EL (cell line): ENCODE measurements around the gene LCE1F.

ENCODE experiments used
- DNase-seq: peaks from one replicate; pipeline ENCODE4 v3.0.0-alpha.2; 2016

The LCE1F gene

GRCh38 chr1:152777510-152778137, 2.7 kb downstream of the LCE1F start:
- peak; percentile 46 for DNase-seq

- DNase-seq: no peak
Measured at GRCh38 chr1:152783095-152783494, 8.2 kb downstream of the LCE1F start.

GRCh38 chr1:152786077-152786476, 11.1 kb downstream of the LCE1F start, which contains the start of gene LCE1E:
Gene LCE1E (plus strand): TSS chr1:152786257. CDS start chr1:152787300, 1,043 bp downstream.
- DNase-seq: no peak

- DNase-seq: no peak
Measured at GRCh38 chr1:152795686-152796085, 20.7 kb downstream of the LCE1F start.

- DNase-seq: no peak
Measured at GRCh38 chr1:152796421-152796820, 21.5 kb downstream of the LCE1F start, which contains the start of gene LCE1D. Gene LCE1D (plus strand): TSS chr1:152796721. CDS start chr1:152797795, 1,074 bp downstream.

- no peak for DNase-seq
Measured at GRCh38 chr1:152801333-152801732, 26.4 kb downstream of the LCE1F start.

GRCh38 chr1:152806576-152806975, 31.6 kb downstream of the LCE1F start, which contains the start of gene LCE1C:
Gene LCE1C (minus strand): TSS chr1:152806651. CDS start chr1:152805478, 1,173 bp downstream.
- no peak for DNase-seq

- no peak for DNase-seq
Measured at GRCh38 chr1:152811050-152811449, 36.1 kb downstream of the LCE1F start.

- no peak for DNase-seq
Measured at GRCh38 chr1:152811671-152812070, 36.7 kb downstream of the LCE1F start, which contains the start of gene LCE1B. Gene LCE1B (plus strand): TSS chr1:152811971. CDS start chr1:152812447, 476 bp downstream.

- no peak for DNase-seq
Measured at GRCh38 chr1:152817309-152817708, 42.4 kb downstream of the LCE1F start.

- no peak for DNase-seq
Measured at GRCh38 chr1:152823294-152823693, 48.4 kb downstream of the LCE1F start.

GRCh38 chr1:152824964-152825363, 50.0 kb downstream of the LCE1F start:
- no peak for DNase-seq
